Astrocyte of the hippocampus (primary cell): ENCODE measurements around the gene UMOD.

Experiments used
- DNase-seq: peaks from one replicate; pipeline ENCODE4 v3.0.0; 2011; ENCODE audit warnings: low read depth, low spot score

Gene UMOD

DNA sequence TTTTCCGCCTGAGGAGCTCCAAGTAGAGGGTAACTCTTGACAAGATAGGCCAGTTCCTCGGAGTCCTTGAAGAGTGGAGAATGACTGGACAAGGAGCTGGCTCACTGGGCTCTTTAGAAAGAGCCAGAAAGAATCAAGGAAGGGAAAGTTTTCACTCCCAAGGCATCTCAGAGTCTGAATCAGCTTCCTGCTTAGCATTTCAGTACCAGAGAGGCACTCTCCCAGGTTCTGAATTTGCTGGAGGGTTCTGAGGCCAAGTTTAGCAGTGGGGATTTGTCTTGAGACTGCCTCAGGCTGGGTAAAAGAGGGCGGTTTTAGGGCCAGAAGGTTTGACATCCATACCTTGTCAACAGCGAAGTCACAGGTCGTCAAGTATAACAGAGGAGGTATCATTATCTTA lies 50.7 kb downstream of the UMOD start:
- DNase-seq, result peak; percentile 9

DNA sequence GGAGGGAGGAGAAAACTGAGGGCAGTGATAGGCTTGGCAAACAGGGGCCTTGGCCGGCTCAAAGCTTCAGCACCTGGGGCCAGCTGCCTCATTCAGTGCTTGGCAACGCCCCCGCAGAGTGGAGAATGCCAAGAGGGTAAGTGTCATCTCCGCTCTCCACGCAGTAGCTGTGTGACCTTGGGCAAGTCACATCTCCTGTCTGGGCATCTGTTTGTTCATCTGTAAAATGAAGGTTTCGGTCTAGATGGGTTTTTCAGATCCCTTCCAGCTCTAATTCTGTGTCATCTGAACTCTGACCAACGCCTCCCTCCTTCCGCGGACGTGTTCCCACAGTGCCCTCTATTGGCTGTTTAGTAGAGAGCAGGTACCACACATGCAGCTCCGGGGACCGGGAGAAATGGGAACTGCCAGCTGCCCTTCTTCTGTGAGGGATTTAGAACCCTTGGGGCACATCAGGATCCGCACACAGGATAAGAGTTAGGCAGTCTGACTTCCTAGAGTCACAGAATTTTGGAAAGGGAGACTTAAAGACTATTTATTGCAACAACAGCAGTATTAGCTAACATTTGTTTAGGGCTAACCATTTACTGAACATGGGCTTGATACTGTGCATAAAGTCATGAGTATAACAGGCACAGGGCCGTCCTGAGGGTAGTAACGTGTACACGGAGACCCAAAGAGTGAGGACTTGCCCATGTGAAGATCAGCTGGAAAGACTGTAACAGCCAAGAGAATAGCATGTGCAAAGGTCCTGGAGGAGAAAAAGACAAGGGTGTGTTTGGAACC lies 52.0 kb downstream of the UMOD start:
- DNase-seq, result peak; percentile 76

DNA sequence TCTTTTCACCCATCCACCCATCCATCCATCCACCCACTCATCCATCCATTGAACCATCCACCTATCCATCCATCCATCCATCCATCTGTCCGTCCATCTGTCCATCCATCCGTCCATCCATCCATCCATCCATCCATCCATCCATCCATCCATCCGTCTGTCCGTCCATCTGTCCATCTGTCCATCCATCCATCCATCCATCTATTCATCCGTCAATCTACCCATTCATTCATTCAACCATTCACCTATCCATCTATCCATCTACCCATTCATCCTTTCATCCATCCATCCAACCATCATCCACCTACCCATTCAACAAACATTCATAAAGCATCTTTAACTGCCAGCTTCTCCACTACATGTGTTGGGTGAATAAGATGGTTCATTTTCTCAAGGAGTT lies 54.1 kb downstream of the UMOD start:
- DNase-seq, result no peak

DNA sequence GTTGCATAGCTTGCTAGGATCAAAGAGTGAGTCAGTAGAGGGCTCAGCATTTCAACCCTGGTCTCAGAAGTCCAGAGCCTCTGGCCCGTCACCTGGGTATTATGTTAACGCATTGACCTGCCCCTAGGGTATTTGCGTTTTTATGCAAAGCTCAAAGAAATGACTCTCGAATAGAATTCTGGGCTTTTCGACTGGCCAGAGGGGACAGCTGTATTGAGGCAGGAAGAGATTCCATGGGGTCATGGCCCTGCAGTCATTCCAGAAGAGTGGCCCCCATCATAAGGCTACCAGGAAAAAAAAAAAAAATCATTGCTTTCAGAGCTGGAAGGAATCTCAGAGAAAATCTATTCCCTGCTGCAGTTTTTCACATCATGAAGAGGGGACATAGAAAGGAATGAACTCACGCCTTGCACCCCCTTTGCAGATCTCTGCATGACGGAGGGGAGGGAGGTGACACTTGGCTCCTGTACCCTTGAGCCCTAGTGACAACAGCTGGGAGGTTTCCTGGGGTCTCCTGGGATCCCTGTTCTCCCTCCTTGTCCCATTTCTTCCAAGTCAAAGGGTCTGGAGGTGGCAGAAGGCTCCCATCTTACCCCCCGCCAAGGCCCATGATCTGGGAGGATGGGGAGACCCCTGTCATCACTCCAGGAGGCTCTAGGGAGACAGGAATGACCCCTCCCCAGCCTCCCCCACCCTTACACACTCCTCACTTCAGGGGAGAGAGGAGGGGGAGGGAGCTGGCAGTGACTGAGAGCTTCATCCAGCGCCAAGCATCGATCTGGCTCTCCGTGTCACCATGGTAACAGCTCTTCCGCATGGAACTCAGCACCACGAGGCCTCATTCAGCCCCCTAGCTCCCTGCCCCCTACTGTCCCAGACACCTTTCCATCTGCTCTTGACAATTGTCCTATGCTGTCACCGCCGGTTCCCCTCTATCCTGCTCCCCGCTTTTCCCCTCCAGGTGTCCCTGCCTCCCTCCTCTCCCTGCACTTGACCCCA lies 61.0 kb downstream of the UMOD start:
- no peak for DNase-seq

DNA sequence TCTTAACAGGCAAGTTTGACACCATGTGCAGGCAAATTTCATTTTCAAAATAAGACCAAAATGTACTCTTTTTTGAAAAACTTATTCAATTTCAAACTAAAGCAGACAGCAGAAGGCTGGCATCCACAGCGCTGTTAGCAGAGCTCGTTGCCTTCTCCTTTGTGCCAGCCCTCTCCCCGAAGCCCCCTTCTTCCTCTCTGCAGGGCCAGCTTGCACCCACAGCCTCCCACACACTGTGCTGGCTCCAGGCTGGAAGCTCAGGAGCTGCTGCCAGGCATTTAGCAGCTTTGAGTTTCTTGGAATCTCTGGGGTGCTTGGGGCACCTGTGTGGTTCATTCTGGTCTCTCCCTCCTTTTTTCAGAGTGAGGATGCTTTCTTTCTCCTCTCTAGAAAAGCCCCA lies 62.9 kb downstream of the UMOD start:
- DNase-seq, result no peak

DNA sequence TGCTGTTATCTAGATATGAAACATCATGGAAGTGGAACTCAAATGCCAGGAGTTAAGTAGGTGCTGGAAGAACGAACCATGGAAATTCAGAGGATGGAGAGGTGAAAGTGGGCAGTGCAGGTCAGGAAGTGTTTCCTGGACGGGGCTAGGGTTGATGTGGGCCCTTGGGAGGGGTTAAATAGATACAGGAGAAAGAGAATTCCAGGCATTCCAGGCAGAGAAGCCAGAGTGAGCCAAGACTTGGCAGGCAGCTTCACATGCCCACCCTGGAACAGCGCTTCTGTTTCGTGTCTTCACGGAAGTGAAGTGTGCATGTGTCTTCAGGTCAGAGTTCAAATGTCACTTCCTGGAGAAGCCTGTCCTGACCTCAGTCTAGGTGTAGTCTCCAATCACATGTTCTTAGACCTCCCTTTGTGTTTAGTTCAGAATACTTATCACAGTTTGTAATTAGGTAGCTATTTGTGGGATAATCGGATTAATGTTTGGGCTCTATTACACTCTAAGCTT lies 66.5 kb downstream of the UMOD start:
- DNase-seq, result no peak
